H1 (cell line): ENCODE results near the gene CCDC91. TPM values are rescaled to one million over a fixed set of nuclear protein-coding genes. Genes with fewer than 3 reads are reported as not detected.

Source experiments
- CTCF ChIA-PET: fragments of 300-600 bp; sonication (Branson Sonifier 250); formaldehyde crosslinking; loops from one replicate; lab custom pipeline; 2021; ENCODE audit not compliant: partially characterized antibody; lab: Charles Lee
- POLR2A ChIA-PET: fragments of 300-600 bp; sonication (Branson Sonifier 250); formaldehyde crosslinking; loops from one replicate; lab custom pipeline; 2021; ENCODE audit warnings: inconsistent platforms; ENCODE audit not compliant: partially characterized antibody; lab: Charles Lee
- DNase-seq, 2 experiments: peaks; one replicate each; pipeline versions ENCODE4 v3.0.0 to v3.0.0-alpha.2; 2010 to 2022; ENCODE audit warnings: low spot score in 2 of 2, low read depth in 1 of 2, mixed read lengths in 1 of 2
- FAIRE-seq: peaks from 2 replicates; lab custom pipeline; 2011; peaks lifted over from hg19 to GRCh38; lab: Jason Lieb, UNC
- H2AFZ ChIP-seq: 2 replicates; pipeline ENCODE4 v1.8.1; 2012; ENCODE audit warnings: low read length, inconsistent platforms
- H2AK5ac ChIP-seq: 2 replicates; pipeline ENCODE4 v1.6.1; 2013; ENCODE audit warnings: low read depth, low read length
- H2BK120ac ChIP-seq: replicated peaks from 2 replicates; pipeline ENCODE3; 2013; ENCODE audit warnings: low read depth, low read length, inconsistent platforms
- H2BK12ac ChIP-seq: 2 replicates; pipeline ENCODE4 v1.6.1; 2013; ENCODE audit warnings: low read depth, low read length
- H2BK15ac ChIP-seq: 2 replicates; pipeline ENCODE4 v1.6.1; 2013; ENCODE audit warnings: low read length
- H2BK20ac ChIP-seq: 2 replicates; pipeline ENCODE4 v1.6.1; 2013; ENCODE audit warnings: low read length
- H2BK5ac ChIP-seq: 2 replicates; pipeline ENCODE4 v1.6.1; 2013; ENCODE audit warnings: low read depth, low read length
- H3K14ac ChIP-seq: 2 replicates; pipeline ENCODE4 v1.6.1; 2013; ENCODE audit warnings: inconsistent platforms; ENCODE audit not compliant: insufficient read length
- H3K18ac ChIP-seq: 2 replicates; pipeline ENCODE4 v1.6.1; 2013; ENCODE audit warnings: low read length; ENCODE audit errors: extremely low read depth
- H3K23ac ChIP-seq: 2 replicates; pipeline ENCODE4 v1.6.1; 2013; ENCODE audit warnings: inconsistent platforms; ENCODE audit not compliant: insufficient read length
- H3K23me2 ChIP-seq: 2 replicates; pipeline ENCODE4 v1.6.1; 2013; ENCODE audit warnings: low read depth, low read length
- H3K27ac ChIP-seq: 2 replicates; pipeline ENCODE4 v1.6.1; 2011; ENCODE audit warnings: low read depth, low read length, inconsistent platforms
- H3K27me3 ChIP-seq, 4 experiments: replicated peaks in 1 of 4; 1 replicate in 1 of 4; 2 replicates in 3 of 4; pipeline versions ENCODE4 v1.6.1 to v1.8.1; 2011 to 2013; ENCODE audit warnings: low read length in 3 of 4, mild to moderate bottlenecking in 3 of 4, inconsistent platforms in 2 of 4, mixed read lengths in 2 of 4, moderate library complexity in 1 of 4; ENCODE audit not compliant: control insufficient read depth in 3 of 4, insufficient read depth in 3 of 4; ENCODE audit errors: extremely low read depth in 1 of 4
- H3K36me3 ChIP-seq, 4 experiments: 2 replicates each; pipeline versions ENCODE4 v1.6.1 to v1.8.1; 2011 to 2013; ENCODE audit warnings: mild to moderate bottlenecking in 4 of 4, low read length in 3 of 4, moderate library complexity in 2 of 4, control low read depth in 1 of 4, inconsistent platforms in 1 of 4; ENCODE audit not compliant: insufficient read depth in 4 of 4, control insufficient read depth in 2 of 4
- H3K4ac ChIP-seq: replicated peaks from 2 replicates; pipeline ENCODE3; 2013; ENCODE audit warnings: low read length, low read depth, mixed read lengths, inconsistent platforms; ENCODE audit not compliant: insufficient read length
- H3K4me1 ChIP-seq, 4 experiments: replicated peaks in 1 of 4; 1 replicate in 1 of 4; 2 replicates in 3 of 4; pipeline versions ENCODE4 v1.6.1 to v1.8.1; 2011 to 2013; ENCODE audit warnings: low read length in 3 of 4, inconsistent platforms in 2 of 4, mixed read lengths in 1 of 4; ENCODE audit not compliant: insufficient read depth in 4 of 4, control insufficient read depth in 3 of 4
- H3K4me2 ChIP-seq, 2 experiments: 2 replicates each; pipeline versions ENCODE4 v1.6.1 to v1.8.1; 2011 to 2013; ENCODE audit warnings: low read depth in 2 of 2, low read length in 2 of 2, control low read depth in 1 of 2, inconsistent platforms in 1 of 2, mild to moderate bottlenecking in 1 of 2; ENCODE audit not compliant: insufficient read depth in 1 of 2
- H3K4me3 ChIP-seq, 4 experiments: fragments of 200-600, 300-600 bp in 1 of 4; sonication (generic), shearing (Covaris generic), sonication (Bioruptor Twin) in 1 of 4; 2 replicates each; pipeline versions ENCODE4 v1.5.1 to v1.8.1; 2011 to 2016; ENCODE audit warnings: low read length in 4 of 4, low read depth in 3 of 4, control low read depth in 2 of 4, inconsistent platforms in 2 of 4, mild to moderate bottlenecking in 2 of 4, mixed read lengths in 1 of 4, moderate library complexity in 1 of 4; ENCODE audit not compliant: insufficient read depth in 2 of 4; ENCODE audit errors: extremely low read depth in 1 of 4
- H3K56ac ChIP-seq: replicated peaks from 2 replicates; pipeline ENCODE3; 2013; ENCODE audit warnings: low read depth, mild to moderate bottlenecking, mixed read lengths, low read length, inconsistent platforms; ENCODE audit not compliant: insufficient read length
- H3K79me1 ChIP-seq: 2 replicates; pipeline ENCODE4 v1.6.1; 2013; ENCODE audit warnings: low read depth, low read length, control low read depth
- H3K79me2 ChIP-seq, 2 experiments: 2 replicates each; pipeline versions ENCODE4 v1.6.1 to v1.8.1; 2012 to 2013; ENCODE audit warnings: low read length in 2 of 2, mild to moderate bottlenecking in 2 of 2, inconsistent platforms in 1 of 2; ENCODE audit not compliant: insufficient read depth in 2 of 2, control insufficient read depth in 1 of 2
- H3K9ac ChIP-seq, 4 experiments: replicated peaks in 1 of 4; 1 replicate in 1 of 4; 2 replicates in 3 of 4; pipeline versions ENCODE4 v1.6.1 to v1.8.1; 2011 to 2013; ENCODE audit warnings: low read depth in 3 of 4, low read length in 3 of 4, control low read depth in 2 of 4, mild to moderate bottlenecking in 2 of 4, moderate library complexity in 2 of 4, inconsistent platforms in 1 of 4; ENCODE audit errors: extremely low read depth in 1 of 4
- H3K9me3 ChIP-seq, 2 experiments: 2 replicates each; pipeline versions ENCODE4 v1.6.1 to v1.8.1; 2012 to 2013; ENCODE audit warnings: mild to moderate bottlenecking in 2 of 2, moderate library complexity in 2 of 2, control low read depth in 1 of 2, inconsistent platforms in 1 of 2, low read depth in 1 of 2, low read length in 1 of 2, mixed read lengths in 1 of 2; ENCODE audit not compliant: insufficient read depth in 2 of 2
- H4K20me1 ChIP-seq, 2 experiments: replicated peaks in 1 of 2; 2 replicates each; pipeline versions ENCODE3 to v1.8.1; 2011 to 2013; ENCODE audit warnings: inconsistent platforms in 2 of 2, low read length in 2 of 2, mild to moderate bottlenecking in 1 of 2; ENCODE audit not compliant: insufficient read depth in 2 of 2, control insufficient read depth in 1 of 2
- H4K5ac ChIP-seq: 2 replicates; pipeline ENCODE4 v1.6.1; 2013; ENCODE audit warnings: low read length, low read depth, mixed read lengths, inconsistent platforms; ENCODE audit not compliant: insufficient read length
- H4K8ac ChIP-seq: 2 replicates; pipeline ENCODE4 v1.8.0; 2013; ENCODE audit warnings: mild to moderate bottlenecking, moderate library complexity, low read length, inconsistent platforms; ENCODE audit not compliant: insufficient read depth; ENCODE audit errors: extremely low read depth
- H4K91ac ChIP-seq: replicated peaks from 2 replicates; pipeline ENCODE3; 2013; ENCODE audit warnings: low read length, mixed read lengths, inconsistent platforms; ENCODE audit not compliant: insufficient read length
- BCL11A ChIP-seq, 2 experiments: IDR thresholded peaks; one replicate each; pipeline ENCODE4 v1.6.1; 2011; ENCODE audit warnings: low read depth in 2 of 2, low read length in 2 of 2, mild to moderate bottlenecking in 2 of 2
- CEBPB ChIP-seq: IDR thresholded peaks from 2 replicates; pipeline ENCODE4 v1.6.1; 2012; ENCODE audit warnings: low read depth, low read length
- JUN ChIP-seq: IDR thresholded peaks from 2 replicates; pipeline ENCODE4 v1.6.1; 2011; ENCODE audit warnings: low read depth, mild to moderate bottlenecking, improper control_type of control experiment, low read length
- JUND ChIP-seq: IDR thresholded peaks from 2 replicates; pipeline ENCODE4 v1.6.1; 2011; ENCODE audit warnings: mild to moderate bottlenecking, improper control_type of control experiment, low read length
- NANOG ChIP-seq: IDR thresholded peaks from 2 replicates; pipeline ENCODE4 v1.6.1; 2011; ENCODE audit warnings: low read length, low read depth, mild to moderate bottlenecking, inconsistent platforms; ENCODE audit not compliant: insufficient read depth, poor library complexity, severe bottlenecking
- POLR2A ChIP-seq, 2 experiments: IDR thresholded peaks; 1 replicate in 1 of 2; 2 replicates in 1 of 2; pipeline ENCODE4 v1.6.1; 2011; ENCODE audit warnings: low read depth in 2 of 2, low read length in 2 of 2, mild to moderate bottlenecking in 2 of 2; ENCODE audit errors: control extremely low read depth in 1 of 2
- RAD21 ChIP-seq, 2 experiments: IDR thresholded peaks in 1 of 2; conservative IDR thresholded peaks in 1 of 2; 2 replicates each; pipeline ENCODE4 v1.6.1; 2011; ENCODE audit warnings: low read depth in 2 of 2, low read length in 2 of 2, improper control_type of control experiment in 1 of 2, inconsistent platforms in 1 of 2, mild to moderate bottlenecking in 1 of 2, moderate library complexity in 1 of 2
- RFX5 ChIP-seq: IDR thresholded peaks from 2 replicates; pipeline ENCODE4 v1.6.1; 2011; ENCODE audit warnings: low read depth, low read length, improper control_type of control experiment, borderline replicate concordance
- RXRA ChIP-seq: IDR thresholded peaks from 2 replicates; pipeline ENCODE4 v1.6.1; 2011; ENCODE audit warnings: low read depth, mild to moderate bottlenecking, low read length, moderate library complexity; ENCODE audit not compliant: insufficient read depth
- SUZ12 ChIP-seq: fragments of 200-600 bp; sonication (generic); IDR thresholded peaks from 2 replicates; pipeline ENCODE4 v1.6.1; 2012; ENCODE audit warnings: mild to moderate bottlenecking, inconsistent platforms, low read length, moderate library complexity, mixed read lengths
- TAF1 ChIP-seq: IDR thresholded peaks from 2 replicates; pipeline ENCODE4 v1.6.1; 2011; ENCODE audit warnings: mild to moderate bottlenecking, low read depth, low read length
- TCF12 ChIP-seq: IDR thresholded peaks from 2 replicates; pipeline ENCODE4 v1.6.1; 2011; ENCODE audit warnings: low read depth, mild to moderate bottlenecking, low read length
- WGBS, 2 experiments: shearing (Covaris generic) in 1 of 2; methylation state at CpG; one replicate each; pipeline versions ENCODE4 v1.1.6 to v1.1.7; 2013 to 2015; ENCODE audit warnings: low lambda C conversion rate in 2 of 2, mixed read lengths in 2 of 2, inconsistent platforms in 1 of 2, low coverage in 1 of 2, missing lambda C conversion rate in 1 of 2; ENCODE audit not compliant: insufficient replicate concordance in 2 of 2, insufficient coverage in 1 of 2, insufficient read length in 1 of 2; ENCODE audit errors: extremely low coverage in 1 of 2, missing lambda C conversion rate in 1 of 2; 5-methylcytosine and 5-hydroxymethylcytosine counted together
- polyA plus RNA-seq, 7 experiments: library from polyadenylated mRNA; depleted of rRNA in 3 of 7; stranded (reverse) in 5 of 7; unstranded in 2 of 7; fragments of >200 nt in 5 of 7; fragments of 200-250 nt in 2 of 7; gene quantifications; 1 replicate in 5 of 7; 2 replicates in 1 of 7; 4 replicates in 1 of 7; pipeline versions ENCODE4 v1.2.1 to v1.2.3, GENCODE V29; 2011 to 2013; ENCODE audit warnings: missing spikeins in 2 of 7, mixed read lengths in 2 of 7
- total RNA-seq: library from RNA; stranded (reverse); fragmentation: NEBNext Ultra II Directional; extraction: Animal tissue kit (Norgen Biotek cat#: 25700); gene quantifications from 2 replicates; pipeline ENCODE4 v1.2.1, GENCODE V29; 2021
- TF ChIP-seq, protein P1 (sequence below): IDR thresholded peaks from 2 replicates; pipeline ENCODE4 v1.6.1; 2012; ENCODE audit warnings: low read length, inconsistent platforms

Gene CCDC91
- total and polyA plus RNA-seq, 2 of the 8 experiments (the other 6 are each of a cell fraction or from before 2014, with no cell fraction given), result 8.6 to 23.1 TPM

DNA sequence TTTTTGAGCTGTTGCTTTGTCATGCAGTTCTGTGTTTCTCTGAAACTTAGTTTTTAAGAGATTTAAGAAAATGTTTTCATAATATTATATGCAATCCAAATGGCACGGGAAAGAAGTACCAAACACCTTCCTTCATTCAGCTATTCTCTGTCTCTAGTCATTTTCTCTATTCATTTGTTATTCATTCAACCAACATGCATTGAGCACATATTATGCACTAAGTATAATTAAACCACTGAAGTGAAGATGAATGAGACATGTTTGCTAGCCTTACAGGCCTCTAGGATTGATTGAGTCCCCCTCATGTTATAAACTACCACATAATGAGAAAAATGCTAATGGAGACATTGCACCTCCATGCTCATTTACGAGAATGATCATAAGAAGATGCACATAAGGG is 45.7 kb upstream of the CCDC91 start:
- Histone ChIP-seq H3K9me3 (no peaks in the 10 kb centered on the region), H3K4me1 (no peaks in the 10 kb centered on the region), H3K18ac (no peak overlapping the region), H2BK20ac (no peak overlapping the region), H2BK5ac (no peak overlapping the region), H3K79me1 (no peaks in the 10 kb centered on the region), H3K27me3 (no peaks in the 10 kb centered on the region), H2BK120ac (no peak overlapping the region), H3K23me2 (no peaks in the 10 kb centered on the region), H4K8ac (no peak overlapping the region), H3K23ac (no peak overlapping the region), H3K79me2 (no peaks in the 10 kb centered on the region), H3K4ac (no peak overlapping the region), H3K9ac (no peak overlapping the region), H4K91ac (no peak overlapping the region), H2AFZ (no peak overlapping the region), H3K14ac (no peak overlapping the region), H2BK12ac (no peak overlapping the region), H4K20me1 (no peaks in the 10 kb centered on the region), H3K56ac (no peak overlapping the region), H3K4me2 (no peak overlapping the region), H3K36me3 (no peaks in the 10 kb centered on the region), H3K27ac (no peak overlapping the region), H2AK5ac (no peak overlapping the region), H2BK15ac (no peak overlapping the region), H4K5ac (no peak overlapping the region), H3K4me3 (no peak overlapping the region)
- no peak for FAIRE-seq
- ChIA-PET CTCF (no interaction called here), POLR2A (no interaction called here)
- no peak for TF ChIP-seq CEBPB
- no peak for TF ChIP-seq JUND
- TF ChIP-seq SUZ12, result no peak
- TF ChIP-seq JUN, result no peak
- TF ChIP-seq BCL11A (IDR thresholded peaks at IDR 0.05; ENCODE audit: low read depth in 2 of 2, low read length in 2 of 2), result no peak
- no peak for TF ChIP-seq TAF1
- no peak for TF ChIP-seq RAD21 (IDR thresholded peaks at IDR 0.05 in 1 of 2, conservative IDR thresholded peaks at IDR 0.05 in 1 of 2; ENCODE audit: low read depth in 2 of 2, low read length in 2 of 2)
- no peak for TF ChIP-seq NANOG
- no peak for TF ChIP-seq RFX5
- TF ChIP-seq POLR2A (IDR thresholded peaks at IDR 0.05; ENCODE audit: control extremely low read depth in 1 of 2, low read depth in 2 of 2, low read length in 2 of 2), result no peak
- TF ChIP-seq, protein P1, sequence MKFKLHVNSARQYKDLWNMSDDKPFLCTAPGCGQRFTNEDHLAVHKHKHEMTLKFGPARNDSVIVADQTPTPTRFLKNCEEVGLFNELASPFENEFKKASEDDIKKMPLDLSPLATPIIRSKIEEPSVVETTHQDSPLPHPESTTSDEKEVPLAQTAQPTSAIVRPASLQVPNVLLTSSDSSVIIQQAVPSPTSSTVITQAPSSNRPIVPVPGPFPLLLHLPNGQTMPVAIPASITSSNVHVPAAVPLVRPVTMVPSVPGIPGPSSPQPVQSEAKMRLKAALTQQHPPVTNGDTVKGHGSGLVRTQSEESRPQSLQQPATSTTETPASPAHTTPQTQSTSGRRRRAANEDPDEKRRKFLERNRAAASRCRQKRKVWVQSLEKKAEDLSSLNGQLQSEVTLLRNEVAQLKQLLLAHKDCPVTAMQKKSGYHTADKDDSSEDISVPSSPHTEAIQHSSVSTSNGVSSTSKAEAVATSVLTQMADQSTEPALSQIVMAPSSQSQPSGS, result no peak
- no peak for TF ChIP-seq TCF12
- TF ChIP-seq RXRA, result no peak
- no peak for DNase-seq
- 80% methylated on average over 2 of the region's 2 CpGs; no CpG with 5 or more reads in 1 of the 2 experiments for WGBS, 2 experiments
